GM21423 (cell line): ENCODE measurements around the gene BEX3.

Experiments used
- ATAC-seq: cut with Tn5 transposase; IDR thresholded peaks from one replicate; pipeline ENCODE4 v1.9.1; 2021; ENCODE audit warnings: mild to moderate bottlenecking, moderate library complexity; ENCODE audit not compliant: unreplicated experiment

BEX3 gene

DNA sequence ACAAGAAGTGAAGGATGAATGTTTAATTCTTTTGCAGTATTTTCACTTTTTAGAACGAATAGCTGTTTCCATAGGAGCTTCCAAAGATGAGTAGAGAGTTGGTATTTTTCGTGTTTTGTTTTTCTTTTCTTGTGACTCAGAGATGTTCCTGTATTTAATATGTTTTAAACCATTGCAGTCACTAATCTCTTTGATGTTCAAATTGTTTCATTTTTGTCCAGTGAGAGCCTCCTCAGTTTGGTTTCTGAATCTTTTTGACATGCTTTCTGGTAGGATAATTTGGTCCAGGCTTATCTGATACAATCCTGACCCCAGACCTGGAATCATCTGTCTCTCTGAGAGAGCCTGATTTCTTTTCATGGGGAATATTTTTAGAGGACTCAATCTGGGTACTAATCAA is 41.6 kb downstream of the BEX3 start:
- no peak for ATAC-seq

DNA sequence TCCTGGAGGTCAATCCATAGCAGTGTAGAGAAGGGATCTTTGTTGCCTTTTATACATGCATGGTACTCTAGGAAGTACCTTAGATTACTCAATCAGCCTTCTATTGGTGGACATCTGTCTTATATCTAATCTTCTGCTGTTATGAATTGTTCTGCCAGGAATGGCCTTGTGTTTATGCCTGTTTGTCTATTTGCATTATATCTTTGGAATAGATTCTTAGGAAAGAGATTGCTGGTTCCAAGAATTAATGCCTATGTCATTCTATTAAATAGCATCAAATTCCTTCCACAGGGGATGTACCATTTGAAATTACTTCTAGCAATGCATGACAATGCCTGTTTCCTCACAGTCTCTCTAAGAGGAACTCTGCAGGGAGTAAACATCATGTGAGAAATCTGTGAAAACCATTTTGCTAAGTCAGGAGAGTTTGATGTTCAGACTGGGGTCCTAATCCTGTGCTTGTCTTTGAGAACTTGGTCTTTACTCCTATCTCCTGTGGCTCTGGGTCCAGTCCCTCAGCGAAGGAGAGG is 42.5 kb downstream of the BEX3 start:
- ATAC-seq, result no peak

DNA sequence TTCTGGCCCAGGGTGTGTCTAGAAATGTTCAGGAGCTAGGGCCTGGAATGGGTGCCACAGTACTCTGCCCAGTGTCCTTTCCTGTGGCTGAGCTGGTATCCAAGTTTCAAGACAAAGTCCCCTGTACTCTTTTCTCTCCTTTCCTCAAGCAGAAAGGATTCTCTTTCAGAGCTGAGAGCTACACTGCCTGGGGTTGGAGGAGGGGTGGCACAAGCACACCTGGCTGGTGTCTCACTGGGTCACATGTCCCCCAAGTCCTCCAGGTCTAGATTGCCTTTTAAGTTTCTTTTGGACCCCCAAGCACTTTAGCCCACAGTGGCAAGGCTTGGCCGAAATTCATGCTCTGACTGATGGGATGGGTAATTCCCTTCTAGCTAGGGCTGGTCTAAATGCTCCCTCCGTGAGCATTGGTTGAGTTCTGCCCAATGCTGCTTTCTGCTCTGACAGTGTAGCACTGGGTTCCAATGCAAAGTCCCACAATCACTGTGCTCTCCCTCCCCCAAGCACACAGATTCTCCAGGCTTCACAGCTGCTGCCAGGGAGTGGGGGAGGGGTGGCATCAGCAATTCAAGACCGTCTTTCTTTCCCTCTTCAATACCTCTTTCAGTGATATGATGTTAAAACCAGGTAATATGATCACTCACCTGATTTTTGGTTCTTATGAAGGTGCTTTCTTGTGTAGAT is 47.8 kb downstream of the BEX3 start:
- no peak for ATAC-seq
